Thyroid gland (tissue), 4 donors: ENCODE results near the gene PXDN. TPM values are rescaled to one million over a fixed set of nuclear protein-coding genes. Genes with fewer than 3 reads are reported as not detected.

Experiments
- DNase-seq, 2 donors: peaks; one replicate each; pipeline ENCODE4 v3.0.0-alpha.2; 2019
- H3K27ac ChIP-seq, 3 donors: fragments of 200-600 bp; sonication (generic); 1 replicate in 2 of 3; 2 replicates in 1 of 3; pipeline ENCODE4 v1.5.1; 2016 to 2019; ENCODE audit warnings: mild to moderate bottlenecking in 1 of 3, moderate library complexity in 1 of 3
- H3K27me3 ChIP-seq: fragments of 200-600 bp; sonication (generic); one replicate; pipeline ENCODE4 v1.5.1; 2019
- H3K36me3 ChIP-seq, 2 donors: fragments of 200-600 bp; sonication (generic); one replicate each; pipeline ENCODE4 v1.5.1; 2016 to 2019
- H3K4me1 ChIP-seq, 2 donors: fragments of 200-600 bp; sonication (generic); one replicate each; pipeline ENCODE4 v1.5.1; 2017 to 2019
- H3K4me3 ChIP-seq, 3 donors: fragments of 200-600 bp; sonication (generic); replicated peaks in 1 of 3; 1 replicate in 2 of 3; 2 replicates in 1 of 3; pipeline ENCODE4 v1.5.1; 2016; ENCODE audit warnings: mild to moderate bottlenecking in 1 of 3
- H3K9me3 ChIP-seq: fragments of 200-600 bp; sonication (generic); one replicate; pipeline ENCODE4 v1.5.1; 2017
- CTCF ChIP-seq, 6 experiments: fragments of 200-600 bp in 3 of 6; fragments of 450-650 bp in 3 of 6; sonication (generic) in 3 of 6; IDR thresholded peaks; one replicate each; pipeline ENCODE4 v1.5.1; 2016 to 2019; ENCODE audit warnings: antibody characterized with exemption in 6 of 6, mild to moderate bottlenecking in 2 of 6, inconsistent platforms in 1 of 6, moderate library complexity in 1 of 6
- POLR2A ChIP-seq, 2 donors: fragments of 450-650 bp; IDR thresholded peaks; one replicate each; pipeline ENCODE4 v1.6.1; 2017; ENCODE audit warnings: antibody characterized with exemption in 2 of 2, mild to moderate bottlenecking in 2 of 2, moderate library complexity in 1 of 2
- WGBS, 2 donors: methylation state at CpG; one replicate each; pipeline ENCODE4 v1.1.5; 2017; 5-methylcytosine and 5-hydroxymethylcytosine counted together
- intact Hi-C: fragments of 100-400 bp; cut with DNase I; formaldehyde crosslinking; loops from one replicate; pipeline ENCODE4 v1.15.1; 2023
- total RNA-seq, 4 donors: library from RNA; depleted of rRNA; stranded (reverse); fragments of >200 nt; gene quantifications; one replicate each; pipeline ENCODE4 v1.2.3, GENCODE V29; 2016

Gene PXDN
- total RNA-seq, 4 donors from 2014 or later, result 6.9 to 17.3 (median 13.6) TPM

- no peak overlapping the region for H3K4me3 ChIP-seq
- no peaks in the 10 kb centered on the region for H3K36me3 ChIP-seq
- TF ChIP-seq CTCF (IDR thresholded peaks at IDR 0.05) (no peak), POLR2A (IDR thresholded peaks at IDR 0.05) (no peak)
- H3K4me1 ChIP-seq, result peaks cover 0 to 9% of the 10 kb centered on the region in 2 donors
- no peaks in the 10 kb centered on the region for H3K9me3 ChIP-seq
- H3K27me3 ChIP-seq, result no peaks in the 10 kb centered on the region
- DNase-seq, result no peak
- intact Hi-C loops, result no loop called here
- H3K27ac ChIP-seq, result no peak overlapping the region
- WGBS, 2 donors, result 95 to 98% methylated on average over 9 of the region's 9 CpGs
Observed at GRCh38 chr2:1613078-1613445, 131.3 kb downstream of the PXDN start.

- Histone ChIP-seq H3K27ac (no peak overlapping the region), H3K36me3 (no peaks in the 10 kb centered on the region), H3K4me1 (peaks cover 0 to 9% of the 10 kb centered on the region in 2 donors), H3K4me3 (no peak overlapping the region), H3K9me3 (no peaks in the 10 kb centered on the region), H3K27me3 (no peaks in the 10 kb centered on the region)
- intact Hi-C loops, result no loop called here
- TF ChIP-seq POLR2A (IDR thresholded peaks at IDR 0.05) (no peak), CTCF (IDR thresholded peaks at IDR 0.05) (no peak)
- WGBS, 2 donors, result 98 to 99% methylated on average over 6 of the region's 6 CpGs
- no peak for DNase-seq
Observed at GRCh38 chr2:1612391-1613077, 131.8 kb downstream of the PXDN start.

GRCh38 chr2:1611886-1612285 is 132.4 kb downstream of the PXDN start:
- Histone ChIP-seq H3K4me3 (no peak overlapping the region), H3K9me3 (no peaks in the 10 kb centered on the region), H3K27me3 (no peaks in the 10 kb centered on the region), H3K36me3 (no peaks in the 10 kb centered on the region), H3K4me1 (peaks cover 0 to 9% of the 10 kb centered on the region in 2 donors), H3K27ac (no peak overlapping the region)
- TF ChIP-seq CTCF (IDR thresholded peaks at IDR 0.05), result no peak
- no peak for TF ChIP-seq POLR2A (IDR thresholded peaks at IDR 0.05)
- no peak for DNase-seq
- WGBS, 2 donors, result 87 to 93% methylated on average over 8 of the region's 8 CpGs
- intact Hi-C loops, result no loop called here

- Histone ChIP-seq H3K9me3 (no peaks in the 10 kb centered on the region), H3K4me3 (no peak overlapping the region), H3K27ac (no peak overlapping the region), H3K27me3 (no peaks in the 10 kb centered on the region), H3K36me3 (no peaks in the 10 kb centered on the region), H3K4me1 (peaks cover 0 to 9% of the 10 kb centered on the region in 2 donors)
- intact Hi-C loops, result no loop called here
- TF ChIP-seq CTCF (IDR thresholded peaks at IDR 0.05), result no peak
- no peak for TF ChIP-seq POLR2A (IDR thresholded peaks at IDR 0.05)
- WGBS, 2 donors, result 91 to 99% methylated on average over 12 to 17 of the region's 18 CpGs
- DNase-seq, result no peak
Observed at GRCh38 chr2:1610096-1610485, 134.2 kb downstream of the PXDN start.

- no peak for DNase-seq
- no peaks in the 10 kb centered on the region for H3K36me3 ChIP-seq
- no peaks in the 10 kb centered on the region for H3K27me3 ChIP-seq
- 78 to 85% methylated on average over 12 of the region's 12 CpGs for WGBS, 2 donors
- intact Hi-C loops, result no loop called here
- H3K4me1 ChIP-seq, result peaks cover 0 to 9% of the 10 kb centered on the region in 2 donors
- H3K4me3 ChIP-seq, result no peak overlapping the region
- H3K9me3 ChIP-seq, result no peaks in the 10 kb centered on the region
- no peak for TF ChIP-seq CTCF (IDR thresholded peaks at IDR 0.05)
- TF ChIP-seq POLR2A (IDR thresholded peaks at IDR 0.05), result no peak
- H3K27ac ChIP-seq, result no peak overlapping the region
Observed at GRCh38 chr2:1609485-1610095, 134.7 kb downstream of the PXDN start.
